Activated B cell treated with CpG ODN at 0.5 μM for 24 hours (primary cell): ENCODE data around the gene LHX1. TPM values are rescaled to one million over a fixed set of nuclear protein-coding genes. Genes with fewer than 3 reads are reported as not detected.

Experiments used
- ATAC-seq: fragments of 200-7000 bp; cut with Tn5 transposase; one replicate; pipeline ENCODE4 v1.10.0; 2021; ENCODE audit warnings: low read depth, mild to moderate bottlenecking, moderate library complexity
- CTCF ChIA-PET: fragments of 350-600 bp; sonication (Branson Sonifier 250); formaldehyde crosslinking; loops from one replicate; lab custom pipeline; 2021; ENCODE audit warnings: antibody characterized with exemption; lab: Charles Lee
- POLR2A ChIA-PET: fragments of 350-600 bp; sonication (Branson Sonifier 250); formaldehyde crosslinking; loops from one replicate; lab custom pipeline; 2021; ENCODE audit warnings: antibody characterized with exemption; lab: Charles Lee
- DNase-seq: peaks from one replicate; pipeline ENCODE4 v3.0.0; 2022
- H3K27ac Mint-ChIP-seq: one replicate; pipeline ENCODE4 v1.8.0; 2020; ENCODE audit warnings: mixed read lengths
- H3K27me3 Mint-ChIP-seq: one replicate; pipeline ENCODE4 v1.8.0; 2021; ENCODE audit warnings: mixed read lengths
- H3K36me3 Mint-ChIP-seq: one replicate; pipeline ENCODE4 v1.8.0; 2021; ENCODE audit warnings: low read depth, mixed read lengths
- H3K4me1 Mint-ChIP-seq: one replicate; pipeline ENCODE4 v1.8.0; 2021; ENCODE audit warnings: mixed read lengths
- H3K4me3 Mint-ChIP-seq: one replicate; pipeline ENCODE4 v1.8.0; 2020; ENCODE audit warnings: mild to moderate bottlenecking, mixed read lengths
- H3K9me3 Mint-ChIP-seq: one replicate; pipeline ENCODE4 v1.8.0; 2020; ENCODE audit warnings: mixed read lengths
- CTCF ChIP-seq: fragments of 200-600 bp; IDR thresholded peaks from one replicate; pipeline ENCODE4 v1.8.0; 2022; ENCODE audit warnings: antibody characterized with exemption, mild to moderate bottlenecking
- intact Hi-C: fragments of 100-400 bp; cut with micrococcal nuclease; formaldehyde crosslinking; loops from one replicate; pipeline ENCODE4 v1.15.1; 2024
- total RNA-seq: library from RNA; stranded (reverse); gene quantifications from 2 replicates; pipeline ENCODE4 v1.2.3, GENCODE V29; 2022

The LHX1 gene
- total RNA-seq, 1 donor from 2014 or later, result not detected

GRCh38 chr17:36939052-36939801 is 2.0 kb downstream of the LHX1 start:
- Mint-ChIP-seq H3K27me3 (peaks cover 66% of the 10 kb centered on the region), H3K4me1 (peaks cover 49% of the 10 kb centered on the region), H3K36me3 (no peaks in the 10 kb centered on the region), H3K27ac (peak overlapping the region; percentile 31), H3K4me3 (peak overlapping the region; percentile 64), H3K9me3 (peaks cover 2% of the 10 kb centered on the region)
- TF ChIP-seq CTCF, result no peak
- ChIA-PET POLR2A (interaction anchor here (1.4 to 2.8 kb wide), 2 partner anchors 10 to 11 kb away, joined by 3 to 11 read pairs; partner anchors contain the start of gene AATF), CTCF (no interaction called here)
- intact Hi-C loops, result loop anchor here (5.0 kb wide), 1 partner anchor 312 kb away; no protein-coding TSS in a partner anchor
- DNase-seq (no peak), ATAC-seq (no peak)

GRCh38 chr17:36939802-36940312 is 2.6 kb downstream of the LHX1 start:
- DNase-seq, result no peak
- no peak for ATAC-seq
- H3K4me1 Mint-ChIP-seq, result peaks cover 47% of the 10 kb centered on the region
- intact Hi-C loops, result loop anchor here (5.0 kb wide), 2 partner anchors 313 to 1453 kb away; no protein-coding TSS in a partner anchor
- peak overlapping the region; percentile 68 for H3K27ac Mint-ChIP-seq
- peaks cover 71% of the 10 kb centered on the region for H3K27me3 Mint-ChIP-seq
- peaks cover 2% of the 10 kb centered on the region for H3K9me3 Mint-ChIP-seq
- CTCF ChIA-PET, result interaction anchor here (0.7 kb wide), 1 partner anchor 666 kb away, joined by 3 read pairs; no protein-coding TSS in a partner anchor
- POLR2A ChIA-PET, result interaction anchor here (2.8 kb wide), 1 partner anchor 9 kb away, joined by 11 read pairs; the partner anchor contains the start of gene AATF
- H3K36me3 Mint-ChIP-seq, result no peaks in the 10 kb centered on the region
- no peak overlapping the region for H3K4me3 Mint-ChIP-seq
- no peak for TF ChIP-seq CTCF

- Mint-ChIP-seq H3K4me1 (peaks cover 40% of the 10 kb centered on the region), H3K27ac (no peak overlapping the region), H3K4me3 (no peak overlapping the region), H3K36me3 (no peaks in the 10 kb centered on the region), H3K9me3 (peaks cover 2% of the 10 kb centered on the region), H3K27me3 (peaks cover 67% of the 10 kb centered on the region)
- no peak for ATAC-seq
- ChIA-PET CTCF (interaction anchor here (0.7 kb wide), 1 partner anchor 666 kb away, joined by 3 read pairs; no protein-coding TSS in a partner anchor), POLR2A (interaction anchor here (2.8 kb wide), 1 partner anchor 8 kb away, joined by 11 read pairs; the partner anchor contains the start of gene AATF)
- TF ChIP-seq CTCF, result no peak
- DNase-seq, result no peak
- intact Hi-C loops, result loop anchor here (5.0 kb wide), 1 partner anchor 1453 kb away; no protein-coding TSS in a partner anchor
These were observed 3.3 kb downstream of the LHX1 start for GRCh38 chr17:36940313-36941264.

- ATAC-seq (no peak), DNase-seq (no peak)
- POLR2A ChIA-PET, result interaction anchor here (0.7 kb wide), 1 partner anchor 26 kb away, joined by 3 read pairs; no protein-coding TSS in a partner anchor
- Mint-ChIP-seq H3K27ac (no peak overlapping the region), H3K27me3 (peaks cover 61% of the 10 kb centered on the region), H3K36me3 (no peaks in the 10 kb centered on the region), H3K9me3 (peaks cover 2% of the 10 kb centered on the region), H3K4me3 (peak overlapping the region; percentile 0), H3K4me1 (peaks cover 32% of the 10 kb centered on the region)
- CTCF ChIA-PET, result no interaction called here
- no peak for TF ChIP-seq CTCF
- intact Hi-C loops, result loop anchor here (1.0 to 5.0 kb wide), 2 partner anchors 8 to 1454 kb away; no protein-coding TSS in a partner anchor
These were observed 4.2 kb downstream of the LHX1 start for GRCh38 chr17:36941265-36942010.
